HepG2 (cell line): ENCODE data around the gene GGT1. TPM values are rescaled to one million over a fixed set of nuclear protein-coding genes. Genes with fewer than 3 reads are reported as not detected.
A peak's percentile ranks its signal among the peaks of the same experiment; 100 is the strongest.

Experiments
- ATAC-seq: fragments of 200-7000 bp; cut with Tn5 transposase; 3 replicates; pipeline ENCODE4 v1.9.1; 2020; ENCODE audit warnings: mild to moderate bottlenecking, moderate library complexity
- BruUV-seq: library from RNA; stranded (reverse); fragments of 400-500 nt; replicated peaks from 2 replicates; lab custom pipeline; 2021; lab: Mats Ljungman, UMichigan
- CTCF ChIA-PET: fragments of 300-600 bp; formaldehyde crosslinking; extraction: SDS; loops from one replicate; lab custom pipeline; 2021; ENCODE audit warnings: low total read pairs, inconsistent platforms, low intra/inter-chr PET ratio; lab: Yijun Ruan, JAX
- POLR2A ChIA-PET: fragments of 350-600 bp; sonication (Branson Sonifier 250); formaldehyde crosslinking; loops from one replicate; lab custom pipeline; 2020; ENCODE audit warnings: antibody characterized with exemption, inconsistent platforms; lab: Yijun Ruan, JAX
- DNase-seq: peaks from one replicate; pipeline ENCODE4 v3.0.0-alpha.2; 2015; ENCODE audit warnings: low spot score
- FAIRE-seq: peaks from 3 replicates; lab custom pipeline; 2011; peaks lifted over from hg19 to GRCh38; lab: Jason Lieb, UNC
- H2AFZ ChIP-seq: one replicate; pipeline ENCODE4 v1.6.1; 2011; ENCODE audit warnings: low read length, inconsistent platforms
- H3K27ac ChIP-seq: fragments of 300-600 bp; 3 replicates; pipeline ENCODE4 v1.8.0; 2011; ENCODE audit warnings: mixed run types, mild to moderate bottlenecking, mixed read lengths, low read length, inconsistent platforms; ENCODE audit not compliant: insufficient read depth; ENCODE audit errors: extremely low read length
- H3K27me3 ChIP-seq, 2 experiments: fragments of 200-600 bp in 1 of 2; 2 replicates in 1 of 2; 3 replicates in 1 of 2; pipeline versions ENCODE4 v1.6.0 to v1.8.0; 2011; ENCODE audit warnings: low read length in 2 of 2, mild to moderate bottlenecking in 2 of 2, moderate library complexity in 2 of 2, inconsistent platforms in 1 of 2; ENCODE audit not compliant: insufficient read depth in 2 of 2, control insufficient read depth in 1 of 2
- H3K36me3 ChIP-seq, 2 experiments: fragments of 200-600 bp in 1 of 2; replicated peaks in 1 of 2; 2 replicates in 1 of 2; 3 replicates in 1 of 2; pipeline versions ENCODE4 v1.5.1 to v1.8.0; 2011; ENCODE audit warnings: low read length in 2 of 2, inconsistent platforms in 1 of 2; ENCODE audit not compliant: insufficient read depth in 2 of 2, control insufficient read depth in 1 of 2
- H3K4me1 ChIP-seq: 2 replicates; pipeline ENCODE4 v1.5.1; 2012; ENCODE audit warnings: low read length, inconsistent platforms; ENCODE audit not compliant: insufficient read depth
- H3K4me2 ChIP-seq: 2 replicates; pipeline ENCODE4 v1.6.0; 2011; ENCODE audit warnings: low read depth, low read length, inconsistent platforms
- H3K4me3 ChIP-seq, 3 experiments: fragments of 200-600 bp in 1 of 3; sonication (generic), shearing (Covaris generic) in 1 of 3; replicated peaks in 1 of 3; 2 replicates each; pipeline ENCODE4 v1.5.1; 2011 to 2016; ENCODE audit warnings: low read length in 3 of 3, inconsistent platforms in 2 of 3, low read depth in 2 of 3, mild to moderate bottlenecking in 2 of 3, control low read depth in 1 of 3, mixed read lengths in 1 of 3; ENCODE audit not compliant: insufficient read depth in 1 of 3
- H3K79me2 ChIP-seq: one replicate; pipeline ENCODE4 v1.6.1; 2011; ENCODE audit warnings: low read length, inconsistent platforms; ENCODE audit not compliant: insufficient read depth
- H3K9ac ChIP-seq: 2 replicates; pipeline ENCODE4 v1.6.0; 2011; ENCODE audit warnings: mild to moderate bottlenecking, low read depth, low read length, inconsistent platforms; ENCODE audit not compliant: insufficient read depth
- H3K9me3 ChIP-seq: 2 replicates; pipeline ENCODE4 v1.5.1; 2012; ENCODE audit warnings: mild to moderate bottlenecking, low read length
- H4K20me1 ChIP-seq: 2 replicates; pipeline ENCODE4 v1.6.0; 2011; ENCODE audit warnings: inconsistent platforms, mild to moderate bottlenecking, low read length, moderate library complexity; ENCODE audit not compliant: insufficient read depth
- ARID2 ChIP-seq: sonication (generic); formaldehyde crosslinking; IDR thresholded peaks from 2 replicates; pipeline ENCODE4 v1.8.1; 2022; ENCODE audit warnings: mild to moderate bottlenecking, missing genetic modification reagents, borderline replicate concordance
- ISL2 ChIP-seq: sonication (generic); formaldehyde crosslinking; IDR thresholded peaks from 2 replicates; pipeline ENCODE4 v1.5.0; 2020; ENCODE audit warnings: missing genetic modification reagents
- SALL1 ChIP-seq: sonication (generic); formaldehyde crosslinking; IDR thresholded peaks from 2 replicates; pipeline ENCODE4 v1.8.0; 2022; ENCODE audit warnings: mild to moderate bottlenecking, missing genetic modification reagents
- ZNF337 ChIP-seq: sonication (generic); formaldehyde crosslinking; IDR thresholded peaks from 2 replicates; pipeline ENCODE4 v1.5.1; 2020; ENCODE audit warnings: missing genetic modification reagents, low read depth, mild to moderate bottlenecking, borderline replicate concordance
- ZNF652 ChIP-seq: IDR thresholded peaks from 2 replicates; pipeline ENCODE4 v1.6.1; 2016; ENCODE audit warnings: low read depth, borderline replicate concordance
- WGBS: methylation state at CpG from one replicate; pipeline ENCODE4 v1.1.6; 2017; ENCODE audit warnings: low lambda C conversion rate; 5-methylcytosine and 5-hydroxymethylcytosine counted together
- in situ Hi-C: cut with HindIII; loops from 2 replicates; pipeline ENCODE4 v1.10.0; 2017; ENCODE audit warnings: low pct_unique_long_range_greater_than_20kb; ENCODE audit not compliant: extremely low pct_ligation_motif_present
- intact Hi-C: fragments of 100-400 bp; cut with micrococcal nuclease; formaldehyde crosslinking; loops from one replicate; pipeline ENCODE4 v1.10.0; 2022; ENCODE audit not compliant: unreplicated experiment
- polyA plus RNA-seq, 8 experiments: library from polyadenylated mRNA; depleted of rRNA in 3 of 8; stranded (reverse) in 7 of 8; unstranded in 1 of 8; fragments of >200 nt; fragmentation: Illumina TruSeq in 4 of 8; extraction: Trizol in 4 of 8; gene quantifications; 2 replicates each; pipeline versions ENCODE4 v1.2.1 to v1.2.3, GENCODE V29; 2011 to 2016; ENCODE audit warnings: low read depth in 4 of 8, missing spikeins in 1 of 8, mixed read lengths in 1 of 8; ENCODE audit not compliant: insufficient read depth in 1 of 8
- total RNA-seq, 5 experiments: library from RNA; depleted of rRNA; stranded (reverse); fragments of >200 nt; fragmentation: Illumina TruSeq; extraction: Trizol; gene quantifications; 2 replicates each; pipeline ENCODE4 v1.2.3, GENCODE V29; 2016; ENCODE audit warnings: low read depth in 1 of 5

The GGT1 gene
- total and polyA plus RNA-seq, 2 of the 13 experiments (the other 11 are each of a cell fraction or from before 2014, with no cell fraction given) = 29.9 to 103 TPM

DNA sequence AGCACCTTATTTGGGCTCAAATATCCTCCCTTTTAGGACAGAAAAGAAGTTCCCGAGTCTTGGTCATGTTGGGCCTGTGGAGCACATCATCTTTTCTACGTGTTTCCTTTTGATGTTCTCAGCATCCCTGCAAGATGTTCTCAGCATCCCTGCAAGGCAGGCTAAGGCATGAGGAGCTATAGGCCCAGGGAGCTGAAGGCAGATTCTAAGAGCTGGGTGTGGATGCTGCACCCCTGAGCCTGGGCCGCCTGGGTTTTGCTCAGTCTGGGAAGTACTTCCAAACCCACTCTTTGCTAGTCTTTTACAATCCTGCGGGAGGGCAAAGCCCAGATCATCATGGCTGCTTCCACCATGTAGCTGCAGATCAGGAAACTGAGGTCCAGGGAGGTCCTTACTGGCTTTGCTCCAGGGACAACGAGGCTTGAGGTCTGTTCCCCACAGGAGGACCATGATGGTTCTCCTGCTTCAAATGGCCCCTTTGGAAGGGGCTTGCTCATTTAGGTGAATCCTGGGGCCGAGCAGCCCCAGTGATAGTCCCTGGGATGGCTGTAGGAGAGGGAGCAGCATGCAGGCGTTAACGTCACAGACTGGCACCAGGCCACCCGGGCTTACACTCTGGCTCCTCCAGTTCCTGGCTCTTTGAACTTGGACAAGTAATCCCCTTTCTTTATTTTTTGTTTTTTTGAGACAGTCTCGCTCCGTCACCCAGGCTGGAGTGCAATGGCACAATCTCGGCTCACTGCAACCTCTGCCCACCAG is 20.8 kb upstream of the GGT1 start:
- in situ Hi-C loops (no loop called here), intact Hi-C loops (no loop called here)
- ChIA-PET CTCF (no interaction called here), POLR2A (interaction anchor here (0.7 to 6.5 kb wide), 2 partner anchors 11 to 15 kb away, joined by 4 to 66 read pairs; partner anchors contain the start of gene LRRC75B)
- ATAC-seq = no peak
- DNase-seq = no peak
- no TSS peak for BruUV-seq
- no peaks in the 10 kb centered on the region for H3K9me3 ChIP-seq
- H3K4me1 ChIP-seq = peaks cover 89% of the 10 kb centered on the region
- 0 out of 2 replicates have a peak, but pooled peaks have one; percentile 10 for TF ChIP-seq SALL1 (CRISPR knock-in tag)
- no peak for TF ChIP-seq ARID2 (CRISPR knock-in tag)
- no peak for TF ChIP-seq ZNF652 (CRISPR knock-in tag)
- TF ChIP-seq ZNF337 (CRISPR knock-in tag) = peak; percentile 12; the same call in 1 of the 2 replicates
- TF ChIP-seq ISL2 (CRISPR knock-in tag) = no peak
- no peak overlapping the region for H3K9ac ChIP-seq
- H3K4me3 ChIP-seq = no peak overlapping the region
- H3K79me2 ChIP-seq = no peaks in the 10 kb centered on the region
- peaks cover 2 to 5% of the 10 kb centered on the region in 2 experiments; a peak in 3 of 5 replicates for H3K36me3 ChIP-seq
- H3K27ac ChIP-seq = no peak overlapping the region
- no peak overlapping the region for H2AFZ ChIP-seq
- no peak for FAIRE-seq
- H4K20me1 ChIP-seq = no peaks in the 10 kb centered on the region
- no peaks in the 10 kb centered on the region for H3K27me3 ChIP-seq
- no peak overlapping the region for H3K4me2 ChIP-seq
- WGBS = 88% methylated on average over 11 of the region's 12 CpGs
